PFSK-1 (cell line): ENCODE results near the gene RBFOX1.

Experiments
- POLR2AphosphoS5 ChIP-seq: IDR thresholded peaks from 2 replicates; pipeline ENCODE4 v1.6.1; 2012; ENCODE audit warnings: low read depth, mild to moderate bottlenecking, control low read depth, low read length, moderate library complexity
- SIN3A ChIP-seq: IDR thresholded peaks from 2 replicates; pipeline ENCODE4 v1.6.1; 2012; ENCODE audit warnings: mild to moderate bottlenecking, low read length, moderate library complexity, borderline replicate concordance; ENCODE audit not compliant: insufficient read depth
- TAF1 ChIP-seq: IDR thresholded peaks from 2 replicates; pipeline ENCODE4 v1.6.1; 2012; ENCODE audit warnings: low read length, control low read depth, borderline replicate concordance; ENCODE audit not compliant: insufficient read depth
- TF ChIP-seq, protein P1 (sequence below), 2 experiments: IDR thresholded peaks; 2 replicates each; pipeline versions ENCODE4 v1.6.1 to v1.8.0; 2011 to 2012; ENCODE audit warnings: low read depth in 2 of 2, low read length in 2 of 2, control low read depth in 1 of 2, inconsistent platforms in 1 of 2, mild to moderate bottlenecking in 1 of 2, moderate library complexity in 1 of 2; ENCODE audit not compliant: insufficient read depth in 1 of 2

DNA sequence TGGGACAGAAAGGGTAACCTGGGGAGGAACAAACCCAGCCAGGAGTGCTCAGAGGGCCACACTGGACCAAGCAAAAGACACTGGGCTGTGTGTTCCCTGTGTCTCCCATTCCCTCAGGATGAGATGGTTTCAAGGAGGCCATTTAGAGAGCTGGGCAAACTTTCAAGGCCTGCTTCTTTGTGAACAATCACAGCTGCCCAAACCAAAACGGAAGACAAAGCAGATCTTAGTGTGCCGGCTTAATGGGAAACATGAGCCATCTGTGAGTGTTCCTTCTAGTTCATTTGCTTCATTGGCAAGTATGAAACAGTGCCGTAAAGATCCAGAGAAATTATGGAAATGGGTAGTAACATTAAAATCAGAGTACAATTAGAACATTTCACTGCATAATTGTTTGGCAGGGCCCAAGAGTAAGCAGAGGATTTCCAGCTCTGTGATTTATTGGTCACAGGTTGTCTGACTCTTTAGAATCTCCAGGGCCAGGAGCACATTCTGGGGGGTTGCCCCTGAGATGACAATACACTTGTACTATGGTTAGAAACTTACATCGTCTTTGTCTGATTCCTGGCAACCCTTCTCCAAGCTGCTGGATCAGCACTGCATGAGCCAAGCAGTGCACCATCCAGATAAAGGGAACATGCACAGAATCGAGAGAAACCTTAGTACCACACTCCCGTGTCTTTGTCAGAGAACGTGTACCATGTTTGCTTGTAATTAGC, 412.1 kb downstream of the RBFOX1 start:
- TF ChIP-seq, protein P1, sequence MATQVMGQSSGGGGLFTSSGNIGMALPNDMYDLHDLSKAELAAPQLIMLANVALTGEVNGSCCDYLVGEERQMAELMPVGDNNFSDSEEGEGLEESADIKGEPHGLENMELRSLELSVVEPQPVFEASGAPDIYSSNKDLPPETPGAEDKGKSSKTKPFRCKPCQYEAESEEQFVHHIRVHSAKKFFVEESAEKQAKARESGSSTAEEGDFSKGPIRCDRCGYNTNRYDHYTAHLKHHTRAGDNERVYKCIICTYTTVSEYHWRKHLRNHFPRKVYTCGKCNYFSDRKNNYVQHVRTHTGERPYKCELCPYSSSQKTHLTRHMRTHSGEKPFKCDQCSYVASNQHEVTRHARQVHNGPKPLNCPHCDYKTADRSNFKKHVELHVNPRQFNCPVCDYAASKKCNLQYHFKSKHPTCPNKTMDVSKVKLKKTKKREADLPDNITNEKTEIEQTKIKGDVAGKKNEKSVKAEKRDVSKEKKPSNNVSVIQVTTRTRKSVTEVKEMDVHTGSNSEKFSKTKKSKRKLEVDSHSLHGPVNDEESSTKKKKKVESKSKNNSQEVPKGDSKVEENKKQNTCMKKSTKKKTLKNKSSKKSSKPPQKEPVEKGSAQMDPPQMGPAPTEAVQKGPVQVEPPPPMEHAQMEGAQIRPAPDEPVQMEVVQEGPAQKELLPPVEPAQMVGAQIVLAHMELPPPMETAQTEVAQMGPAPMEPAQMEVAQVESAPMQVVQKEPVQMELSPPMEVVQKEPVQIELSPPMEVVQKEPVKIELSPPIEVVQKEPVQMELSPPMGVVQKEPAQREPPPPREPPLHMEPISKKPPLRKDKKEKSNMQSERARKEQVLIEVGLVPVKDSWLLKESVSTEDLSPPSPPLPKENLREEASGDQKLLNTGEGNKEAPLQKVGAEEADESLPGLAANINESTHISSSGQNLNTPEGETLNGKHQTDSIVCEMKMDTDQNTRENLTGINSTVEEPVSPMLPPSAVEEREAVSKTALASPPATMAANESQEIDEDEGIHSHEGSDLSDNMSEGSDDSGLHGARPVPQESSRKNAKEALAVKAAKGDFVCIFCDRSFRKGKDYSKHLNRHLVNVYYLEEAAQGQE (IDR thresholded peaks at IDR 0.05; ENCODE audit: insufficient read depth in 1 of 2, low read depth in 2 of 2, low read length in 2 of 2) = no peak
- TF ChIP-seq SIN3A (no peak), POLR2AphosphoS5 (no peak), TAF1 (no peak)
